Transverse colon (tissue), 4 donors: ENCODE results near the gene CTNNA1. TPM values are rescaled to one million over a fixed set of nuclear protein-coding genes. Genes with fewer than 3 reads are reported as not detected.
"Not testable (repeated sequence)": the region's sequence is repeated elsewhere in the genome, so short reads cannot be mapped to it uniquely, and the experiment has no call there.

ENCODE experiments used
- DNase-seq: peaks from one replicate; pipeline ENCODE4 v3.0.0-alpha.2; 2019
- H3K27ac ChIP-seq, 4 donors: fragments of 200-600 bp; sonication (generic); 2 replicates each; pipeline ENCODE4 v1.5.1; 2016 to 2018; ENCODE audit warnings: inconsistent platforms in 4 of 4
- H3K27me3 ChIP-seq: fragments of 200-600 bp; sonication (generic); 2 replicates; pipeline ENCODE4 v1.5.1; 2017; ENCODE audit warnings: inconsistent platforms
- H3K36me3 ChIP-seq, 4 donors: fragments of 200-600 bp; sonication (generic); 2 replicates each; pipeline ENCODE4 v1.5.1; 2017 to 2019; ENCODE audit warnings: inconsistent platforms in 4 of 4
- H3K4me1 ChIP-seq, 4 donors: fragments of 200-600 bp; sonication (generic); 2 replicates each; pipeline ENCODE4 v1.5.1; 2017 to 2020; ENCODE audit warnings: inconsistent platforms in 4 of 4
- H3K4me3 ChIP-seq, 4 donors: fragments of 200-600 bp; sonication (generic); 1 replicate in 1 of 4; 2 replicates in 3 of 4; pipeline versions ENCODE4 v1.5.1 to v1.6.1; 2017 to 2019; ENCODE audit warnings: inconsistent platforms in 4 of 4
- H3K9me3 ChIP-seq, 2 donors: fragments of 200-600 bp; sonication (generic); 2 replicates each; pipeline ENCODE4 v1.5.1; 2017 to 2019; ENCODE audit warnings: inconsistent platforms in 2 of 2
- CTCF ChIP-seq, 5 experiments: fragments of 200-600 bp in 3 of 5; fragments of 450-650 bp in 2 of 5; sonication (generic) in 3 of 5; IDR thresholded peaks; 1 replicate in 2 of 5; 2 replicates in 3 of 5; pipeline ENCODE4 v1.5.1; 2016 to 2017; ENCODE audit warnings: antibody characterized with exemption in 5 of 5, inconsistent platforms in 3 of 5, mild to moderate bottlenecking in 2 of 5, moderate library complexity in 1 of 5
- EP300 ChIP-seq: sonication (generic); formaldehyde crosslinking; IDR thresholded peaks from one replicate; pipeline ENCODE4 v1.6.1; 2017; ENCODE audit warnings: antibody characterized with exemption, low read depth
- POLR2A ChIP-seq: fragments of 450-650 bp; IDR thresholded peaks from one replicate; pipeline ENCODE4 v1.6.1; 2016; ENCODE audit warnings: antibody characterized with exemption, mild to moderate bottlenecking, moderate library complexity
- POLR2AphosphoS5 ChIP-seq, 3 donors: sonication (generic); formaldehyde crosslinking; IDR thresholded peaks; one replicate each; pipeline ENCODE4 v1.6.1; 2016; ENCODE audit warnings: antibody characterized with exemption in 3 of 3
- WGBS, 2 donors: methylation state at CpG; one replicate each; pipeline ENCODE4 v1.1.5; 2018; ENCODE audit warnings: low coverage in 1 of 2; 5-methylcytosine and 5-hydroxymethylcytosine counted together
- in situ Hi-C, 4 donors: fragments of 200-750 bp; cut with MboI; loops; one replicate each; pipeline versions ENCODE4 v1.15.0 to v1.15.1; 2017; ENCODE audit warnings: low sequenced_read_pairs in 3 of 4, low pct_ligation_motif_present in 1 of 4, low pct_unique_long_range_greater_than_20kb in 1 of 4
- intact Hi-C: fragments of 100-400 bp; cut with DNase I; formaldehyde crosslinking; loops from one replicate; pipeline ENCODE4 v1.15.1; 2023; ENCODE audit warnings: low total_unique reads
- total RNA-seq, 4 donors: library from RNA; depleted of rRNA; stranded (reverse); fragments of >200 nt; gene quantifications; one replicate each; pipeline ENCODE4 v1.1.0, GENCODE V29; 2016

Gene CTNNA1
- total RNA-seq, 4 donors from 2014 or later: 272 to 381 (median 316) TPM

GRCh38 chr5:138770977-138771376 lies 17.8 kb downstream of the CTNNA1 start:
- peaks cover 5 to 39% (median 7%) of the 10 kb centered on the region in 4 donors for H3K4me1 ChIP-seq
- intact Hi-C loops: no loop called here
- 80 to 86% methylated on average over 1 of the region's 1 CpG for WGBS, 2 donors

GRCh38 chr5:138772986-138773594 lies 19.9 kb downstream of the CTNNA1 start:
- H3K27ac ChIP-seq: peak overlapping the region in 2 of 4 donors; percentile 8 to 40
- H3K4me1 ChIP-seq: peaks cover 5 to 35% (median 7%) of the 10 kb centered on the region in 4 donors
- 63 to 76% methylated on average over 5 of the region's 5 CpGs for WGBS, 2 donors
- H3K9me3 ChIP-seq: no peaks in the 10 kb centered on the region
- no peak overlapping the region for H3K4me3 ChIP-seq
- intact Hi-C loops (no loop called here), in situ Hi-C loops (no loop called here)
- no peak for DNase-seq
- H3K36me3 ChIP-seq: no peaks in the 10 kb centered on the region
- H3K27me3 ChIP-seq: no peaks in the 10 kb centered on the region
- no peak for TF ChIP-seq EP300
- TF ChIP-seq POLR2A: no peak
- TF ChIP-seq POLR2AphosphoS5 (IDR thresholded peaks at IDR 0.05): no peak
- TF ChIP-seq CTCF (IDR thresholded peaks at IDR 0.05): no peak

More at GRCh38 chr5:138770977-138771376, 17.8 kb downstream of the CTNNA1 start:
- Histone ChIP-seq H3K36me3 (no peaks in the 10 kb centered on the region), H3K27ac (no peak overlapping the region), H3K9me3 (no peaks in the 10 kb centered on the region), H3K4me3 (no peak overlapping the region), H3K27me3 (no peaks in the 10 kb centered on the region)
- in situ Hi-C loops: no loop called here
- TF ChIP-seq EP300 (no peak), POLR2AphosphoS5 (IDR thresholded peaks at IDR 0.05) (no peak), CTCF (IDR thresholded peaks at IDR 0.05) (no peak), POLR2A (no peak)
- no peak for DNase-seq

DNA sequence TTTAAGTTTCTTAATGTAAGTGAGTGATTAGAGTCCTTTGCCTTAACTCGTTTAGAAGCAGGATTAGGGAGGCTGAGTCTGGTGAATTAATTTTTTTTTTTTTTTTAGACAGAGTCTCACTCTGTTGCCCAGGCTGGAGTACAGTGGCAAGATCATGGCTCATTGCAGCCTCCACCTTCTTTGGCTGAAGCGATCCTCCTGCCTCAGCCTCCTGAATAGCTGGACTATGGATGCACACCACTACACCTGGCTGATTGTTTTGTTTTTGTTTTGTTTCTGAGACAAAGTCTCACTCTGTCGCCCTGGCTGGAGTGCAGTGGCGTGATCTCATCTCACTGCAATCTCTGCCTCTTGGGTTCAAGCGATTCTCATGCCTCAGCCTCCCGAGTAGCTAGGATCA lies 20.4 kb downstream of the CTNNA1 start:
- H3K4me1 ChIP-seq: peaks cover 5 to 37% (median 7%) of the 10 kb centered on the region in 4 donors
- H3K9me3 ChIP-seq, H3K27me3 ChIP-seq, H3K36me3 ChIP-seq, DNase-seq, H3K4me3 ChIP-seq, in situ Hi-C loops, intact Hi-C loops: not testable (repeated sequence)
- WGBS, 2 donors: 55 to 86% methylated on average over 2 to 6 of the region's 6 CpGs
- peak overlapping the region in 2 of 4 donors; percentile 8 to 40 for H3K27ac ChIP-seq

DNA sequence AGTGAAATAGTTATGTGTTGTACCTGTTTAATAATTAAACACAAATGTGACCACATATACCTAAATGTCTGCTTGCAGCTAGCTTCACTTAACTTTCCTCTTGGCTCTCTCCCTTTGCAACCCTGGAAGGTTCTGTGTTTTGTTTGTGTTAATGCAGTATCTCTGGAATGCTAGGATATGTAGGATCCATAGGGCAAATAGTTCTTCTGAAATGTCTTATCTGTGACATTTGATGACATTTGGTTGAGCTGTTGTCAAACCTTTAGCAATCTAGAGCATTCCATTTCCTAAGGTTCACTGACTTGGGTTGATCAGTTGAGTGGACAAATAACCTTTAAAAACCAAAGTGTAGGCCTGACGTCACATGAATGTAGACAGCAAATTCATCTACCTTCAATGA lies 21.8 kb downstream of the CTNNA1 start:
- intact Hi-C loops (no loop called here), in situ Hi-C loops (no loop called here)
- no peak overlapping the region for H3K27ac ChIP-seq
- H3K27me3 ChIP-seq: no peaks in the 10 kb centered on the region
- TF ChIP-seq EP300 (no peak), POLR2AphosphoS5 (IDR thresholded peaks at IDR 0.05) (no peak), CTCF (IDR thresholded peaks at IDR 0.05) (no peak), POLR2A (no peak)
- peaks cover 4 to 42% (median 7%) of the 10 kb centered on the region in 4 donors for H3K4me1 ChIP-seq
- DNase-seq: no peak
- H3K9me3 ChIP-seq: no peaks in the 10 kb centered on the region
- H3K4me3 ChIP-seq: no peak overlapping the region
- H3K36me3 ChIP-seq: peaks cover 0 to 4% (median 0%) of the 10 kb centered on the region in 4 donors
- WGBS, 2 donors: 92% methylated on average over 1 of the region's 1 CpG; no CpG with 5 or more reads in 1 of the 2 donors

DNA sequence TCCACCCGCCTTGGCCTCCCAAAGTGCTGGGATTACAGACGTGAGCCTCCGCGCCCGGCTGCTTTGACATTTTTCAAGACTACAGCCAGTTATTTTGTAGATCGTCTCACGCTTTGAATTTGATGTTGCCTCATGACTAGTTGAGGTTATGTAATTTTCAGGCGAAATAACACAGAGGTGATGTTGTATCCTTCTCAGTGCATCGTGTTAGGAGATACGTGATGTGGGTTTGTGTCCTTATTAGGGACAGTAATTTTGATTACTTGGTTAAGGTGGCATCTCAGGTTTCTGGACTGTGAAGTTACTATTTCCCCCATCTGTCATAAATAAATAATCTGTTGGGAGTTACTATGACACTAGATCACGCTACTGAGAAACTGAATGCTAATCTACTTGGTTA lies 25.0 kb downstream of the CTNNA1 start:
- no peak for DNase-seq
- Histone ChIP-seq H3K4me1 (peaks cover 0 to 17% (median 0%) of the 10 kb centered on the region in 4 donors), H3K4me3 (no peak overlapping the region), H3K9me3 (no peaks in the 10 kb centered on the region), H3K36me3 (peaks cover 0 to 10% (median 2%) of the 10 kb centered on the region in 4 donors), H3K27ac (no peak overlapping the region), H3K27me3 (no peaks in the 10 kb centered on the region)
- in situ Hi-C loops (no loop called here), intact Hi-C loops (no loop called here)
- TF ChIP-seq CTCF (IDR thresholded peaks at IDR 0.05) (no peak), EP300 (no peak), POLR2AphosphoS5 (IDR thresholded peaks at IDR 0.05) (no peak), POLR2A (no peak)
- WGBS, 2 donors: 96 to 100% methylated on average over 1 to 11 of the region's 11 CpGs
